Right lobe of liver (tissue), 4 donors: ENCODE measurements around the gene RIMBP2.

Source experiments
- POLR2A ChIP-seq: fragments of 450-650 bp; IDR thresholded peaks from one replicate; pipeline ENCODE4 v1.6.1; 2017; ENCODE audit warnings: antibody characterized with exemption, mild to moderate bottlenecking
- TF ChIP-seq, protein P1 (sequence below), 4 donors: fragments of 200-600 bp in 3 of 4; fragments of 450-650 bp in 1 of 4; IDR thresholded peaks; one replicate each; pipeline versions ENCODE4 v1.5.1 to v1.8.0; 2016 to 2022; ENCODE audit warnings: antibody characterized with exemption in 4 of 4, mild to moderate bottlenecking in 2 of 4
- donor health status: DM: no; HTN: no; CAD: no.
- donor health status: DM: no; HTN: no; CAD: no.
- donor health status: DM: no; HTN: yes; CAD: no.

- TF ChIP-seq, protein P1, sequence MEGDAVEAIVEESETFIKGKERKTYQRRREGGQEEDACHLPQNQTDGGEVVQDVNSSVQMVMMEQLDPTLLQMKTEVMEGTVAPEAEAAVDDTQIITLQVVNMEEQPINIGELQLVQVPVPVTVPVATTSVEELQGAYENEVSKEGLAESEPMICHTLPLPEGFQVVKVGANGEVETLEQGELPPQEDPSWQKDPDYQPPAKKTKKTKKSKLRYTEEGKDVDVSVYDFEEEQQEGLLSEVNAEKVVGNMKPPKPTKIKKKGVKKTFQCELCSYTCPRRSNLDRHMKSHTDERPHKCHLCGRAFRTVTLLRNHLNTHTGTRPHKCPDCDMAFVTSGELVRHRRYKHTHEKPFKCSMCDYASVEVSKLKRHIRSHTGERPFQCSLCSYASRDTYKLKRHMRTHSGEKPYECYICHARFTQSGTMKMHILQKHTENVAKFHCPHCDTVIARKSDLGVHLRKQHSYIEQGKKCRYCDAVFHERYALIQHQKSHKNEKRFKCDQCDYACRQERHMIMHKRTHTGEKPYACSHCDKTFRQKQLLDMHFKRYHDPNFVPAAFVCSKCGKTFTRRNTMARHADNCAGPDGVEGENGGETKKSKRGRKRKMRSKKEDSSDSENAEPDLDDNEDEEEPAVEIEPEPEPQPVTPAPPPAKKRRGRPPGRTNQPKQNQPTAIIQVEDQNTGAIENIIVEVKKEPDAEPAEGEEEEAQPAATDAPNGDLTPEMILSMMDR (IDR thresholded peaks at IDR 0.05), result no peak
- TF ChIP-seq POLR2A, result no peak
Measured at GRCh38 chr12:130496516-130497120, 219.5 kb downstream of the RIMBP2 start.
